HuH-7.5 (cell line): ENCODE results near the gene CCDC198.
A peak's percentile ranks its signal among the peaks of the same experiment; 100 is the strongest.

Experiments
- DNase-seq: peaks from one replicate; pipeline ENCODE4 v3.0.0; 2011; ENCODE audit warnings: low spot score

The CCDC198 gene, protein sequence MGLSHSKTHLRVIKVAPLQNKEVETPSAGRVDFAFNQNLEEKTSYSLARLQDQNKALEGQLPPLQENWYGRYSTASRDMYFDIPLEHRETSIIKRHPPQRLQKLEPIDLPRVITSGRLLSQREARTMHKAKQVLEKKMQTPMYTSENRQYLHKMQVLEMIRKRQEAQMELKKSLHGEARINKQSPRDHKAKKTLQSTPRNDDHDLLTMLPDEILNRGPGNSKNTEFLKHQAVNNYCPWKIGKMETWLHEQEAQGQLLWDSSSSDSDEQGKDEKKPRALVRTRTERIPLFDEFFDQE

DNA sequence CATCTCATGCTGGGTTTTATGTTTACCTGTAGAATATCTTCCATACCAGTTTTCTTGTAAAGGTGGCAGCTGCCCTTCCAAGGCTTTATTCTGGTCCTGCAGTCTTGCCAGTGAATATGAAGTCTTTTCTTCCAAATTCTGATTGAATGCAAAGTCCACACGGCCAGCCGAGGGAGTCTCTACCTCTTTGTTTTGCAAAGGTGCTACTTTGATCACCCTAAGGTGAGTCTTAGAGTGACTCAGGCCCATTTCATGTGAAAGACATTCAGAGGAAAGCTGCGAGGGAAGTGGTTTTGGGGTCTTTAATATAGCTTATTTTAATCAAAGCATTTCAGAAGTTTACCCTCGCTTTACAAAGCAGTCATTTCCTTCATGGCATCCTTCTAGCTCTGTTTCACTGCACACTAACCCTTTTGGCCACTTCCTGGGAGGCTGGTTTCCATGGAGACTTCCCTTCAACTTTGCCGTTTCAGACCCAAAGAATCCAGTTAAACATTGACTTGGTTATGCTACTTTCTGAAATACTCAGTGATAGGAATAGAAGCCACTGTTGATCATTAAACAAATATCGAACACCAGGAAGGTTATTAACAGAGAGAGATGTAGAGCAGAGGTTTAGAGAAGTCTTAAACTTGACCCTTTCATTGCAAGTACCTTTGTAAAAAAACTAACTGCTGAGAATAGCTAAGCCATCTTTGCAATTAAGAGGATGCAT lies at the start of gene CCDC198:
Gene CCDC198, minus strand, starts transcription at position 391 of the 715 bp plus-strand sequence. Its CDS starts 142 bp downstream, at position 249.
- DNase-seq, result no peak

DNA sequence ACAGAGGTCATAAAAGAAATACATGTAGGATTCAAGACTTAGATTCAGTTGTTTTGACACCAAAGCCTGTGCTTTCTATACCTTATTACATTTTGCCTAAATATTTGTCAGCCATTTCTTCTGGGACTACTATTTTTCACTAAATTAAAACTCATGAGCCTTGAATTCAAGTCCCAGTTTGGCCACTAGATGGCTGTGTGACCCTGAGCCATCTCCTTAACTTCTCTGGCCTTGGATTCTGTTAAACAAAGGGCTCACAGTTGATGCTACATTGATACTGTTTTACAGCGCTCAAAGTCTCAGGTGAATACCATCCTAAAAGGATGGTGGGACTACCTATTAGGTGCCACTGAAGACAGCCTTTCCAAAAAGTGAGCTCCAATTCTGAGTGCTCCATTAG lies 39.6 kb upstream of the CCDC198 start:
- no peak for DNase-seq

DNA sequence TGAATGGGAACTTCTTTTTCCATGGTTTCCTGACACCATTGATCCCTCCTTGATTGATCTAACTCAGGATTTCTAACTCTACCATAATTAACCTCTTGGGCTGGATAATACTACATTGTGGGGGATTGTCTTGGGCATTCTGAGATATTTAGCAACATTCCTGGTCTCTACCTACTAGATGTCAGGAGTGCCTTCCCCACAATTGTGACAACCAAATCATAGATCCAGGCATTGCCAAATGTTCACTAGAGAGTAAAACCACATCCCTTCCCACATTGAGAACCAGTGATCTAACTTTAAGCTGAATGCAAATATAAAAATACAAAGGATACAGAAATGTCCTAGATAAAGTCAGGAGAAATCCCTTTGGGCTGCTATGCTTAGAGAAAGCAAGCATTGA lies 36.9 kb upstream of the CCDC198 start:
- no peak for DNase-seq

DNA sequence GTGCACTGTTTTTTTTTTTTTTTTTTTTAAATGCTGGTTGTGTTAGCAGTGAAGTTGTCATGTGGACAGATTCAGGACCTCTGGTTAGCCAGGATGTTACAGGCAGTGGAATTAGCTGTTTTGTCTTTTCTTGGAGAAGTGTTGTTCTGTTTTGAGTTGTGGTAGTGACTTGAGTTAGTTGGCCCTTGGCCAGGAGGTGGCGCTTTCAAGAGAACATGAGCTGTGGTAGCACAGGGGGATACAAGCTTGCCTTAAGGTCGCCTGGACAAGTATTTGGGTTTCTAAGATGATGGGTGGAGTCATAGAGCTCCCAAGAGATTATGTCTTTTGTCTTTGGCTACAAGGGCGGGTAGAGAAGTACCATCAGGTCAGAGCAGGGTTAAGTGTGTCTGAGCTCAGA lies 33.3 kb upstream of the CCDC198 start:
- DNase-seq, result no peak

DNA sequence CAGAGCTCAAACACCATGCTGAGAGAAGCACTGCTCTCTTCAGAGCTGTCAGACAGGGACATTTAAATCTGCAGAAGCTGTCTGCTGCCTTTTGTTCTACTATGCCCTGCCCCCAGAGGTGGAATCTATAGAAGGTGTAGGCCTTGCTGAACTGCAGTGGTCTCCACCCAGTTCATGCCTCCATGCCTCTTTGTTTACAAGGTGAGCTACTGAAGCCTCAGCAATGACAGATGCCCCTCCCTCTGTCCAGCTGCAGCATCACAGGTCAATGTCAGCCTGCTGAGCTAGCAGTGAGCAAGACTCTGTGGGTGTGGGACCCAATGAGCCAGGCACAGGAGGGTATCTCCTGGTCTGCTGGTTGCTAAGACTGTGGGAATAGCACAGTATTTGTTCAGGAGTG lies 25.4 kb upstream of the CCDC198 start:
- DNase-seq, result no peak

DNA sequence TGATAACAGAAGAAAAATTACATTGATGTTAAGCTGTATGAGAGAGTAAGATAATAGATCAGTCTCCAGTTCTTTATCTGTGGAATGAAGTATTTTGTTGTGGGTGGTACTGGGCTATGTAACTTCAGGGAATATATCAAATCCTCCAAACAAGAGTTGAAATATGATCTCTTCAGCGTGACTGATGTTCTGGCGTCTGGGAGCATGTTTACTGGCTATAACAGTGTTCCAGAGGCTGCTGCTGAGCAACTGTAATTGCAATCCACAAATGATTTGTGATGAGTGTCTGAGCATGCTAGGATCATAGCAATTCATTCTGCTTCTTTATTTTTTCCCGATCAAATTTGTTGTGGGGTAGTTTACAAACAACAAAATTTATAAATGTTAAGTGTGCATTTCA lies 18.6 kb upstream of the CCDC198 start:
- no peak for DNase-seq

DNA sequence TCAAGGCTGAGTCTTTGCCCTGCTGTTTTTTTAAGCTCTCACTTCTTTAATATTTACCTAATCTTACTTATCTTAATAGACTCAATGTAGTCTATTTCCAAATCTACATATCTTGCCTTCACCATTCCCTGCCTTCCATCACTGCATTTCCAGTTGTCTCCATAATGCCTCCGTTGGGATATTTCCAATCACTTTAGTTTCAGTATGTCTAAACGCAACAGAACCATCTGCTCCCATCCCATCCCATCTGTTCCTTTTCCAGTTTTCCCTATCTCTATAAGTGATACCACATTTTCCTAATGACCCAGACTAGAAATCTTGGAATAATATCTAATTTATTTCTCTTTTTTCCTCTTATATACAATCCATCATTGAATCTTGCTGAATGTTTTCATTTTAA lies 15.1 kb upstream of the CCDC198 start:
- DNase-seq, result no peak

DNA sequence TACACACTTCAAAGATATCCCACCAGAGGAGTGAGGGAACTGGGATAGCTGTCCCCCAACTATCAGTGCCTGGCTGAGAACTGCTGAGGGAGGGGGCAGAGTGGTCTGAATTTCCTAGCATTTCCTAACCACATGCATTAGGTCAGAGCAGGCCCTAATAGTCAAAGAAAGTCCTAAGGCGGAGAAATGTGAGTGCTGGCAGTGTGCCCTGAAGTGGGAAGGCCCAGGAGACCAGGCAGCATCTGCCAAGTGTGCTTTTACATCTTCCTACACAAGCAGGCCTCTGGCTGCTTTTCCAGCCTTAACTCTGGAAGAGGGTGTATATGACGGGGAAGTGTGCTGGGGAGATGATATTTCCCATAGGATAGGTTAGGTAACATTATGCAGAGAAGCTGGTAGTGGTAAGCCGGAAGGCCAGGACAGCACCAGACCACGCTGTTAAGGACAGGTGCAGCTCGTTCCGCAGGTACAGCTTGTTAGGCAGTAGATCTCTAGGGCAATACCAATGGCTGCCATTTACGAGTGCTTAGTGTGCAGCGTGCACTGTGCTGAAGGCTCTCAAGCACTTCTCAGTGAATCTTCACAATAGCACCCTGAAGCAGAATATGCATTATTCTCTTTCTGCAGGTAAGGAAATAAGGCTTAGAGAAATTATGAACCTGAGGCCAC lies 9.1 kb upstream of the CCDC198 start:
- no peak for DNase-seq

DNA sequence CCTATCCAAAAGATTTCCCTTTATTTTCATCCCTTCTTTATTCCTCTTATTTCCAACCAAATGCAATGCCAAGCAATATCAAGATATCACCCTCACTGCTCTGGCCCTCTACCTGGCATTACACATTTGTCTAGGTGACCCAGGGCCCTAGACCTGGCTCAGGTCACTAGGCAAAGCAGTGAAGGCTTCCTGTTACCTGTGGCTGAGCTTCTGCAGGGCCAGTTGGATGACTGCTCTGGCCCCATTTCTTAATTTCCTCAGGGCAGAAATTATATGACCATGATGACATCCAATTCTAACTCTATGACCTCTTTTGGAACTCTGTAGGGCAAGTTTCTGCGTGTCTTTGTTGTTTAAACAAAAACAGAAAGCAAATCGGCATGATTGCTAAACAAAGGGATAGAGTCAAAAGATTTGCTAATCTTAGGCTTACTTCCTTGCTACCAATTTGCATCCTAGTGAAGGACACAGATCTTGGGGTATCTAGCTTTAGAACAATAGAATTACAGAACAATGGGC lies 7.4 kb upstream of the CCDC198 start:
- DNase-seq, result no peak

DNA sequence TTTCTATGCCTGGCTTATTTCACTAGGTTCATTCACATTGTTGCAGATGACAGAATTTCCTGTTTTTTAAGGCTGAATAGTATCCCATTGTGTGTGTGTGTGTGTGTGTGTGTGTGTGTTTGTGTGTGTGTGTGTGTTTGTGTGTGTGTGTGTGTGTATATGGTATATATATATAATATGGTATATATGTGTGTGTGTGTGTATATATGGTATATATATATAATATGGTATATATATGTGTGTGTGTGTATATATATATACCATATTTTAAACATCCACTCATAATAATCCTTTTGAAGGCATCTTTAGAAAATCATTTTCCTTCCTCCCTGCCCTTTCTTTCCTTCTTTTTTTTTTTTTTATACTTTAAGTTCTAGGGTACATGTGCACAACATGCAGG lies 5.0 kb upstream of the CCDC198 start:
- no peak for DNase-seq

DNA sequence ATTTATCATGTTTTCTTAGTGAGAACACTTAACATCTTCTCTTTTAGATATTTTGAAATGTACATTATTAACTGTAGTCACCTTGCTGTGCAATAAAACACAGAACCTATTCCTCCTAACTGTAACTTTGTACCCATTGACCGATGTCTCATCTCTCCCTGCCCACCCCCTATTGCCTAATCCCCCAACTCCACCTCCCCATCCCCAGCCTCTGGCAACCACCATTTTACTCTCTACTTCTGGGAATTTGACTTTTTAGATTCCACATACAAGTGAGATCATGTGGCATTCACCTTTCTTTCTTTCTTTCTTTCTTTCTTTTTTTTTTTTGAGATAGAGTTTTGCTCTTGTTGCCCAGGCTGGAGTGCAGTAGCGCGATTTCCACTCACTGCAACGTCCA lies 4.4 kb upstream of the CCDC198 start:
- no peak for DNase-seq

DNA sequence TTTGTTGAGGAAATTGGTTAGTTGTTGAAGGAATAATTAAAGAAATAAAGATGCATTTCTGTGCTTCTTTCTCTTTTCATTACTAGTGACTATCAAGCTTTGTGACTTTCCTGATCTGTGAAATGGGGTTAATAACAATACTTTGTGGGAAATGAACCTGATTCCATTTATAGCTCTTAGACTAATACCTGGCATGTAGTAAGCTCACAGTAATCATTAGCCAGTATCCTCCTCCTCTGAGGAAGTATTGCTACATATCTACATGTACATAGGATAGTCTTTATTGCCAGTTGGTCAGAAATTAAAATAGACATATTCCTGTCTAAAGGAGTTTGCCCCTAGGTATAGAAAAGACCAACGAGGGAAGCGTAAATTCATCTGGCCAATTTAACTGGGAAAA lies 1.8 kb upstream of the CCDC198 start:
- no peak for DNase-seq

DNA sequence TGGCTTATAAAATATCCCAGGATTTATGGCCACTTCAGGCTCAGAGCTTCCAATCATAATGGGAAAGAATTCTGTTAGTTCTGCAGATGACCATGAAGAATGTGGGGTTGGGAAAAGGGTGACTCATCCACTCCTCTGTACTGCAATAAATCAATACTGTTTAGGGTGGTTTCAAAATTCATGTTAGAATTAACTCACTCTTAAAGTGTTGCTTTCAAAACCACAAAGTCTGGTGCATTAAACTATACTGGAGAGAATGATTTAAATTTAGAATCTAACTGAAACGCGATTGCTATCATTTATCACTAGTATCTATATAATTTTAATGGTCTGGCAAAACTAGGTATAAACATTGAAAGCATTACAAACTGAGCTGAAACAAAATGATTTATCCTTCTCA lies 798 bp downstream of the CCDC198 start:
- DNase-seq, result no peak

DNA sequence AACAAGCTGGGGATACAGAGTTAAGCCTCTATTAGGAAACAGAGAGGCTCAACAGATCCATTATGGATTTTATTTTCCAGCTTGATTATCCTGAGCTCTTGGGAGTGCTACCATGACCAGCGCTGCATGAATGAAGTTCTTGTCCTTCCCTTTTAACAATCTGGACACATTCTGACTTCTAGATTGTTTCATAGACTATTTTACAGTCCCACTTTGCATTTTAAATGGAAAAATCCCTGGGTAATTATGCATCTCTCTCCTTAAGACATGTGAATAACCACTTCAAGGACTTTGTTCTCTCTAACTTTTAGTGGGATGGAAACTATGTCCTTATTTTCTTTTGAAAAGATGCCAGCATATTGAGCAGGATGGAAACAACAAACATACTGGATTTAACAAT lies 2.0 kb downstream of the CCDC198 start:
- DNase-seq, result no peak

DNA sequence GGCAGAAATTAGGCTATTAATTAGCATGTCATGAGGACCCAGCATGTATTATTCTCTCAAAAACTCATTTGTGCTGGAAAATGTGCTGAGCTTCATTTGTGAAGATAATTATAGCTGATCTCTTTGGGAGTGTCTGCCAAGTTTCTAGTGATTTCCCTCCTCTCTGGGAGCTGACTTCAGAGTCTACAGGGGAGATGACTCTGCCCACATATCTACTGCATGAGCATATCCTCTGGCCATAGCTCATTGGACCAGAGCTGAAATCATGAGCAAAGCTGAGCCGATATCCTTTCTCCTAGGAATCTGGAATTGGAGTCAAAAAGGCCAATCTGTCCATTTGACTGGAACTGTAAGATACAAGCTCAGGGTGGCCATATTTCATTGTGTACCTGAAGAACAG lies 5.9 kb downstream of the CCDC198 start:
- no peak for DNase-seq

DNA sequence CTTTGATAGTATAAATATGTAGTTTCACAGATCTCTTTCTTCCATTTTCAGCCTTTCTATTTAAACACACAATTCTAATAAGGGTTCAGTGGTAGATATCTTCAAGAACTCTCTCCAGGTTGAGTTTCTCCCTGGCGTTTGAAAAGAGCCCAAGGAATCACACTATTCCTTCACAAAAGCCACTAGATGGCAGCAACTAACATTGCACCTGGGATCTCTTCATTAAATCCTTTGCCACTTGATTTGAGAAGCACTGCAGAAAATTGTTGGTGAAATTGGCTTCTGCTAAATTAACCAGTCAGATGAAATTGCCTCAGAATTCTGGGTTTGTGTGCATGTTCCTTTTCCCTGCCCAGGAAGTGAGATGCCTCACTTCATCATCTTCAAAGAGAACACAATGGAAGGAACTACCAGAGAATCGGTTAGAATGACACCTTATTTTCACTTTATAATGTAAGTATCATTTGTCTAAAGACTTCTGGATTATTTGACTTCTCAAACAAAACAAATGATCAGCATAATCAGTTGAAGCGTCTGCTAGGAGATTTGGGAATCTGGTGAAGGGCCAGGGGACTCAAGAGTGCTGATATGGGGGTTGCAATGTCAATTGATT lies 6.8 kb downstream of the CCDC198 start:
- DNase-seq, result peak; percentile 11

DNA sequence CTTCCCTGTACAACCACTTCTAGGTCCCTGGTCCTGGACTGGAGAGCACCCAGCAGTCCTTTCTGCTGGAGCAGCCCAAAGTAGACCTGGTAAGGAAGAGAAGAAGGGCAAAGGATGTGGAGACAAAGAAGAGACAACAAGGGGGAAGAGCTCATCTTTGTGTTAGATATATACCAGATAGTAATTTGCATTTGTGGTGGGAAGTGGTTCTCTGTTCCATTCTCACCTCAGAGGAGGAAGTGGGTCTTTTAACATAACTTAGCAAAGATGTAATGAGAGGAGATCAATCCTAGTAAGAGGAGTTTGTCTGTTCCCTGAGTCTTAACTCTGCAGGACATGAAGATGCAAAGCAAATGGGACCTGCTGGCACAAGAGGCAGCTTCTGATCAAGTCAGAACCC lies 8.0 kb downstream of the CCDC198 start:
- DNase-seq, result no peak

DNA sequence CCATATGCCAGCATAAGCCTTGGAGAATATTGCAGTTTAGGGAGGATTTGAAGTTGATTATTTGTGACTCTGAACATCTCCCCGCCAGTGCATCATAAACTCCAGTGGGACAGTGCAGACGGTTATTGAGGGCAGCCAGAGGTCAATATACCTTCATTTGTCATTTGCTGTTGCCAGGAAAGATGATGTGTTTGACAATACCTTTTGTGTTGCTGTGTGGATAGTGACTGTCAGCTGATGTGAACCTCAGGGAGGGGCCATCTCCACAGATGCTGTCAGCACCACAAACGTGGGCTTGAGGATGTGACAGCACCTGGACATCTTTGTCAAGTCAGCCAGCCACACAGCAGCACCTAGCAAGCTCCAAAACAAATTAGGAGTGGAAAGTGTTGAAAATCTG lies 11.5 kb downstream of the CCDC198 start:
- DNase-seq, result no peak

DNA sequence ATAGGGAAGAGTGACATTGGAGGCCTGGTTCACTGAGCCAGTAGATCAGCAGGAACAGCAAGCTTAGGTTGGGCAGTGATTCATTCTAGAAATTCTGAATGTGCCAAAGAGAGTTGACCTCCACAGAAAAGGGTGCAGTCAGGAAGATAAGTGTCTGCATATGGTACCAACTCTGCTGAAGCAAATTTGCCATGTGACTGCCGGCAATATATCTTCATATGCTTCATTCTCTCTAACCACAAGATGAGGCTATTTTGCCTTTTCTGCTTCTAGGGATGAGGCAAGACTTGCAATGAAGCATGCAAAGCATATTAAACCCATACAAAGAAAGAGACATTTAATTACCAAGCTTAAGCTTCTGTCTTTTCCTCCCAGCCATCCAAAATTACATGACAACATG lies 13.6 kb downstream of the CCDC198 start:
- no peak for DNase-seq

DNA sequence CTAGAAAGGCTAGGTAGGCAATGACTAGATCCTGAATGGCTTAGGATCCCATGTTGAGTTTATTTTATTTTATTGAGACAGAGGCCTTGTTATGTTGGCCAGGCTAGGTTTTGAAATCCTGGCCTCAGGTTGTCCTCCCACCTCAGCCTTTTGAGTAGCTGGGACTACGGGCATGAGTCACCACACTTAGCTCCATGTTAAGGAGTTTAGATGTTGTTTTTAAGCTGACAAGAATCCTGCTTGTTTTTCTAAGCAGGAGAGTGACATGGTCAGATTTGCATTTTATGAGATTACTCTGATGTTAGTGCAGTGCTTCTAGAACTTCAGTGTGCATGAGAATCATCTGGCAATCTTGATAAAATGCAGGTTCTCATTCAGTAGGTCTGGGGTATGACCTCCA lies 14.5 kb downstream of the CCDC198 start:
- DNase-seq, result no peak

DNA sequence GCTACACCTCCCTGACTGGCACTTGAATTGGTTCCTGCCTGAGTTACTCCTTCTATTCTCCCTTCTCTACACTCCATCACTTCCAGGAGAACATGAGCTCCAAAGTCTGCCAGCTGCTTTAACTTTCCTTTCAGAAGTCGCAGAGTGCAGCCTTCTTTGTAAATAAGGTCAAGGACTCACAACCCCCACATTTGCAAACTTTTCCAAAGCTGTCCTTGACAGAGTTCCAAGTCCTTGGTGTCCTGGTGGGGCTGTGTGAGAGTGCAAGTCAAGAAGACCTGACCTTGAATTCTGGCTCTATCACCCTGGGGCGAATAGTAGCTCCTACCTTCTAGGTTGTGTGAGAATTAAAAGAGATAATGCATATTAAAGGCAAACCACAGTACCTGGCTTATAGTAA lies 15.6 kb downstream of the CCDC198 start:
- DNase-seq, result no peak

DNA sequence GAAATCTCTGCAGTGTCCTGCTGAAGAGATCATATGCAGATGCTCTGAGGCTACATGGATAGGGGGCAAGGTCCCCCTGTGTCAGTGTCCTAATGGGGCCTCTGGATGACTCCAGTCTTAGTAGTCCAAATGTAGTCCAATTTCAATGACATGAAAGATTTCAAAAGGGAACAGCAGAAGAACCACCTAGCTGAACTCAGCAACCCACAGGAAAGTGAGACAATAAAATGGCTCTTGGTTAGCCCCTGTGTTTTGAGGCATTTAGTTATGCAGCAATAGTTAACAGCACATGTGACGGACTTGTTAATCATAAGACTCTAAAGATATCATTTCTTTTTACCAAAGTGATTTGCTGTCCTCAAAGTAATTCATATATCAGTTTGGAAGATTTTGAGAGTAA lies 22.7 kb downstream of the CCDC198 start:
- no peak for DNase-seq
